Measurements from ENCODE around the gene SKAP1.

GRCh38 chr17:48301002-48301401 lies 129.0 kb downstream of the SKAP1 start:
- TF ChIP-seq POLR2AphosphoS5 (IDR thresholded peaks at IDR 0.05) (no peak), CTCF (IDR thresholded peaks at IDR 0.05) (no peak), POLR2A (IDR thresholded peaks at IDR 0.05) (no peak)

All from stomach (tissue), 4 donors.